GM19035 (cell line): Measurements from ENCODE around the gene CCDC14.
A peak's percentile ranks its signal among the peaks of the same experiment; 100 is the strongest.
"Not testable (repeated sequence)": the region's sequence is repeated elsewhere in the genome, so short reads cannot be mapped to it uniquely, and the experiment has no call there.

Experiments
- ATAC-seq: cut with Tn5 transposase; IDR thresholded peaks from one replicate; pipeline ENCODE4 v1.9.1; 2021; ENCODE audit not compliant: unreplicated experiment

CCDC14 gene, protein sequence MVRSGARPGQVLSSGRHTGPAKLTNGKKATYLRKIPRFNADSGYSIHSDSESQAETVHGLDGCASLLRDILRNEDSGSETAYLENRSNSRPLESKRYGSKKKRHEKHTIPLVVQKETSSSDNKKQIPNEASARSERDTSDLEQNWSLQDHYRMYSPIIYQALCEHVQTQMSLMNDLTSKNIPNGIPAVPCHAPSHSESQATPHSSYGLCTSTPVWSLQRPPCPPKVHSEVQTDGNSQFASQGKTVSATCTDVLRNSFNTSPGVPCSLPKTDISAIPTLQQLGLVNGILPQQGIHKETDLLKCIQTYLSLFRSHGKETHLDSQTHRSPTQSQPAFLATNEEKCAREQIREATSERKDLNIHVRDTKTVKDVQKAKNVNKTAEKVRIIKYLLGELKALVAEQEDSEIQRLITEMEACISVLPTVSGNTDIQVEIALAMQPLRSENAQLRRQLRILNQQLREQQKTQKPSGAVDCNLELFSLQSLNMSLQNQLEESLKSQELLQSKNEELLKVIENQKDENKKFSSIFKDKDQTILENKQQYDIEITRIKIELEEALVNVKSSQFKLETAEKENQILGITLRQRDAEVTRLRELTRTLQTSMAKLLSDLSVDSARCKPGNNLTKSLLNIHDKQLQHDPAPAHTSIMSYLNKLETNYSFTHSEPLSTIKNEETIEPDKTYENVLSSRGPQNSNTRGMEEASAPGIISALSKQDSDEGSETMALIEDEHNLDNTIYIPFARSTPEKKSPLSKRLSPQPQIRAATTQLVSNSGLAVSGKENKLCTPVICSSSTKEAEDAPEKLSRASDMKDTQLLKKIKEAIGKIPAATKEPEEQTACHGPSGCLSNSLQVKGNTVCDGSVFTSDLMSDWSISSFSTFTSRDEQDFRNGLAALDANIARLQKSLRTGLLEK

DNA sequence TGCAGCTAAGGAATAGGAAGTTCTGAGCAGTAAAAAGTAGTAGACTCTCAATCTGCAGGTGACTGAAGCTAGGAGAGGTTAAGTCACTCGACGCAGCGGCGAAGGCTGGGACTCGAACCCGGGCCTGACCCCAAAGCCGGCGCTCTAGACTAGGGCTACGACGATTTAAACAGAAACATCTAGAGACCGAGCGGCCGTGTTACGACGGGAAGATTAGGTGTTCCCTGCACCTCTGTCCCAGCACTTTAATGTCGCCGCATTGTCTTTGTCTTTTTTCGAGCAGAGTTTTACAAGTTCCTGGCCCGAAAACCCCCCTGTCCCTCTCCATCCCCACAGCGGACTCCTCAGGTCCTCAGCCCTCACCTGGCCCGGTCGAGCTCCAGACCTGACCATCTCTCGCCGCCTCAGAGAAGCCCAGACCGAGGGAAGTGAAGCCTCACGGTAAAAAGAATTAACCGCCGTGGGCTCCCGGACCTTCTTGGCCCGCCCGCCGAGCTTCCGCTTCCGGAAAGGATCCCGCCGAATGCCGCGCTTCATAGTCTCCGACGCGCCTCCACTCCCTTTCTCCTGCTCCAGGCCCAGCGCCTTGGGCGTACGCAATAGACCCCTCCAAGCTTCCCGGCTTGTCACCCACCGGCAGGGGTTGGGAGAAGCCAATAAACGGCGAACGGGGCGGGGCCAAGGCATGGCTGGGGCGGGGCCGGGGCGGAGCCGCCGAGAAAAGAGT lies at the start of gene CCDC14:
CCDC14 (minus strand) TSS at position 449 of the 727 bp plus-strand sequence; CDS start at position 393, 56 bp downstream.
- ATAC-seq, result peak; percentile 74

- not testable (repeated sequence) for ATAC-seq
These were observed 47.3 kb upstream of the CCDC14 start for GRCh38 chr3:124008321-124008720.

DNA sequence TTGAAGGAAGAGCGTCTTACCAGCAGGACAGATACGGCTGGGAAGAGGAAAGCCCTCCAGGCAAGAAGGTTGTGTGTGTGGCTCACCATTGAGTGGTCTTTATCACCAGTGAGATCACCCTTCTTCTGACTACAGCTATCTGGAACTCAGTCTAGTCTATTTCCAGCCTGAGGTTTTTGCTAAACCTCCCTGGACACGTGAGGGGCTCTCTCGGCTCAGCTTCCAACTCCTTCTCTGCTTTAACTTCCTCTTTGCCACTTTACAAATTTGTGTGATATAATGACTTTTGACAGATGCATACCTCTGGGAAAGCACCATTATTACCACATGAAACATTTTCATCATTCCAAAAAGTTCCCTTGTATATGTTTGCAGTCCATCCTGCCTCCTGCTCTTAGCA lies 46.2 kb upstream of the CCDC14 start:
- ATAC-seq, result no peak

DNA sequence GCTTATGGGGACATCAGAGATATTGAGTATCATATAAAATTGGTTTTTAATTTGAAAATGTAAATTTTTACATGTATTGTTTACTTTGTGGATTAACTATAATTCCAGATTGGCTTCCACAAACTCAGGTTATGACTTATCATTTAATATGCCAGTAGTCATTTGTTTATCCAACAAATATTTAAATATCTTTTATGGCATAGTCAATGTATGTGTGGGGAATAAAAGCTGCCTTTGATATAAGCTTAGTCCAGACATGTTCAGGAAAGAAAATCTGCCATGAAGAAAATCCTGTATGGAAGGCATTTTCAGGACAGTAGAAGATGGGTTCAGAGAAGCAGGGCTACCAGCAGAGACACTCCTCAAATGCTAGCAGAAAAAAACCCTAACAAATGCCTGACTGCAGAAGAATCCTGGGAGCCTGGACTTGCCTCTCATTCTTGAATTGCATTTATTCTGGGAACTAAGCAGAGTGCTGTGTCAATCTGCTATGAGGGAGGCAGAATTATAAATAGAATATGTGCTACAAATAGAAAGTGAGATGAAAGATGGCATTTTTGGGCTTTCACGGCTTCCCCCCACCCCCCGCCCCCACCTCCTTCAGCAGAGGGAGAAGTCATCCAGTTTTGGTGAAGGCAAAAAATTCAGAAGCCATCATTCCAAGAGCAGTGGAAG lies 41.5 kb upstream of the CCDC14 start:
- ATAC-seq, result not testable (repeated sequence)

- not testable (repeated sequence) for ATAC-seq
These were observed 40.3 kb upstream of the CCDC14 start for GRCh38 chr3:124001366-124001765.

DNA sequence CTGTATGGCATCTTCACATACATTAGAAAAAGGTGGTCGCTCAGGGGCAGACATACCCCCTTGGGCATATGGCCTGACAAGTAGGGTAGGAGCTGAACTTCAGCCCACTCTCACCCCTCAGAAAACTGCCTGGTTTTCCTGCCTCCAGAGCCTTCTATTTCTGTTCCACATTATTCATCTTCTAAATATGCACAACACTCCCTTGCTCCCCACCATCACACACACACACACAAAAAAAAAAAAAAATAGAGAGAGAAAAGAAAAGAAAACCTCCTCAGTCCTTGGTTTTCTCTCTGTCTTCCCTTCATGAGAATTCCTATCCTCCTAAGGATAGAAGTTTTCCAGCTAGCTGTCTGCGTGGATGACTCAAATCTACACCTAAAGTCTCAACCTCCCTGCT lies 36.5 kb upstream of the CCDC14 start:
- no peak for ATAC-seq

GRCh38 chr3:123993818-123994217 lies 32.8 kb upstream of the CCDC14 start:
- ATAC-seq, result no peak

DNA sequence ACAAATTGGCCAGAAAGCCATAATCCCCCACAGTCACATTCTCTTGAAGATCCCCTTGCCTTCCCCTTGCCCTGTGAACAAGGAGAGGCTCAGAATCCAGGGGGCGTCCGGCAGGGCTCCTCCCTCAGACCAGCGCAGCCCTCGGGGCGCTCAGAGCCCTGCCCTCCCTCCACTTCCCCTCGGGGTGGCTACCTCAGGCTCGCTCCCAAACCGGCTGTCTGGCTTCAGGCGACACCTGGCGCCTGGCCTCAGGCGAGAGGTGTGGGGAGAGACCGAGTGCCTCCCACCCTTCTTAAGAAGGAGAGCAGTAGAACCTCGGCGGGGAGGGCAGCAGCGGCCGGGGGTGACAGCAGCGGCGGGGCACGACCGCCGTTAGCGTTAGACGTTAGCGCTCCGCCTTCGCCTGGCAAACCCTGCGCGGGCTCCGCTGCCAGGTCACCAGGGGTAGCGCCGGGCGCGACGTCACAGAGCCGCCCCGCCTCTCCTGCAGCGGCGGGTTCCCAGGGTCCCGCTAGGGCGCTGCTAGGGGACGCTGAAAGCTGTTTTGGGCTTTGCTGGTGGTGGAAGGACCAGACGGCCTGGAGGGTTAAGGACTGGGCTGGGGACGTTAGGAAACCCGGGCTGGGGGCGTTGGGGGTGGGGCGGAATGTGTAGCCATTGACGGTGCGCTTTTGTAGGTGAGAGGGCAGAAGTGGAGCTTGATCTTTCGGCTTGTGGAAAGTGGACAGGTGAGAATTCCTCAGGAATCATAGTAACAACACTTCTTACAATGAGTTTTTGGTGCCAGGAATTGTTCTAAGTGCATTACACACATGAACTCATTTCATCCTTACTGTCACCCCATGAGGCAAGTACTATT lies 30.9 kb upstream of the CCDC14 start, which contains the start of gene ROPN1:
ROPN1 (minus strand) TSS at position 395 of the 859 bp plus-strand sequence. CDS start 11,643 bp downstream, outside the sequence.
- not testable (repeated sequence) for ATAC-seq

- ATAC-seq, result no peak
These were observed 25.4 kb upstream of the CCDC14 start for GRCh38 chr3:123986427-123986826.

DNA sequence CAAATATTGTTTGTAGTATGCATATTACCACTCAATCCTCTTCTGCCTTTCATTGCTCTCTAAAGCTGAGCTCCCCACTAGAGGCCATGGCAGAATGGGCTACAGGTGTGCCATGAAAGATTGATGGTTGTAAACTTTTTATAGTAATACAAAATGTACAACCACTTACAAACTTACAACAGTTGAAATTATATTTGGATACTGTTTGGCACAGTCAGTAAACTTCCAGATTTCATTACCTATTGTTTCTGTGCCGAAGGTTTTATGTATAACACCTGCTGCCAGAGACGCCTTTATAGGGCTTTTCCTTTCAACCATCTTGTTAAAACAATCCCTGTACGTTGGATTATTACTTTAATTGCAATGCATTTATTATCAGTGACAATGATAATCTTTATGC lies 23.9 kb upstream of the CCDC14 start:
- ATAC-seq, result no peak

DNA sequence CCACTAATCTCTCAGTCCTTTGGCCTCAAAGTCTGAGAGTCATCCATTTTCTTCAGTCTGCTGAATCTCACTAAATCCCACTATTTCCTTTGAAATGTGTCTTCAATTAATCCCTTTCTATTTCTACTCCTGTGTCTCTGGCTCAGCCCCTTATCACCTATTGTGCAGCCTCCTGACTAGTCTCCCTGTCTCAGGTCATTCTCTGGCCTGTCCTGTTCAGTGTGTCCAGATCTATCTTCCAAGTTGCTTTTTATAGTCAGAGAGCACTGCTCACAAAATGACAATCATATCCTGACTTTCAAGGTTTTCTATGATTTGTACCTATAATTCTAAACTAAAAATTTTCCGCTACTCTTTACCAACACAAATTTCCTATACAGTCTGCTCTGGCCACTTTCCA lies 23.3 kb upstream of the CCDC14 start:
- no peak for ATAC-seq

GRCh38 chr3:123981317-123981716 lies 20.3 kb upstream of the CCDC14 start:
- ATAC-seq, result not testable (repeated sequence)

DNA sequence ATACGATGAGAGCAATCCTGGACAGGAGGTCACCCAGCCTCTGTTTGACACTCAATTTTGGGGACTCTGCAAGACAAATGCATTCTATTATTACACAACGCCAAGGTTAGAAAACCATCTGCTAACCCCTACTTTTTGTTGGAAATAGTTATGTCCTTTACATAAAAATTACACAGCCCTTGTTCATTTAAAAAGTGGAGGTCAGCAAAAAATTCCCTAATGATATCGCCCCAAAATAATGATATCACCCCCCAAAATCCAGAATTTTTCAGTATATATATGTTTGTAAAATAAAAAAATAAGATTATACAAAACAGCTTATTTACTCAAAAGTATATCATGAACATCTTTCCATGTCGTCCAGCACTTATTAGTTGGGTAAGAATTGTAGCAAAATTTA lies 19.5 kb upstream of the CCDC14 start:
- no peak for ATAC-seq

GRCh38 chr3:123979525-123980501 lies 18.8 kb upstream of the CCDC14 start:
- ATAC-seq, result not testable (repeated sequence)

DNA sequence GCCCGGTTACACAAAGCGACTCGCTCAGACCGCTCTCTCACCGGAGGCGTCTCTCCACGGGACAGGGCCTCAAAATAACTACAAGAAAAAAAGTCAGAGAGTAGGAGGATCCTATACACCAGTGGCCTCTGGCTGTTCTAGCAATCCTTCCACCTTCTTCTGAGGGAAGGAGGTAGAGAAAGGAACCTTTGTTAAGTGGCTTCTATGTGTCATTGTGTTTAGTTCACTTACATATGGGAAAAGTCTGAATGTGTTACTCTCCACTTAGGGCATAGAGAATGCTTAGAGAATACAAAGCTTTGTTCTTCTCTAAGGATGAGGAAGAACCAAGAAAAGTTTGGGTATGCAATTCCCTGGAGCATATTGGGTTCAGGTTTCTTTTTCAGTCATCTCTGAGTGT lies 15.9 kb upstream of the CCDC14 start:
- not testable (repeated sequence) for ATAC-seq

- not testable (repeated sequence) for ATAC-seq
These were observed 15.3 kb upstream of the CCDC14 start for GRCh38 chr3:123976181-123976898.

DNA sequence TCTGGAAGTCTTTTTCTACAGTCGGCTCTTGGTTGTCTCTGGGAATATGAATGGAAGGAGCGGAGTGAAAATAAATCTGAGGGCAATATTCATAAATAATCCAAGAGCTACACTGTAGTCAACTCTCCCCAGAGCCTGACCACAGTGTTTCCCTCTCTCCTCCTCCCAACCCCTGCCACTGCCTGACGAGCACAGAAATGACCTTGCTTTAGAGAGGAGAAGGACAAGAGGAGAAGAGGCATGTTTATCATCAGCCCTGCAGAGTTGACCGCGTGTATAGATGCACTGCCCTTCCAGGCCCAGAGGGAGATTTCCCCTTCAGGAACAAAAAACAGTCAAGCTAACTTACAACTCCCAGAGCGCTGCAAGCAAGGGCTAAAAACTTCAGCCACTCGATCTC lies 14.0 kb upstream of the CCDC14 start:
- ATAC-seq, result not testable (repeated sequence)

DNA sequence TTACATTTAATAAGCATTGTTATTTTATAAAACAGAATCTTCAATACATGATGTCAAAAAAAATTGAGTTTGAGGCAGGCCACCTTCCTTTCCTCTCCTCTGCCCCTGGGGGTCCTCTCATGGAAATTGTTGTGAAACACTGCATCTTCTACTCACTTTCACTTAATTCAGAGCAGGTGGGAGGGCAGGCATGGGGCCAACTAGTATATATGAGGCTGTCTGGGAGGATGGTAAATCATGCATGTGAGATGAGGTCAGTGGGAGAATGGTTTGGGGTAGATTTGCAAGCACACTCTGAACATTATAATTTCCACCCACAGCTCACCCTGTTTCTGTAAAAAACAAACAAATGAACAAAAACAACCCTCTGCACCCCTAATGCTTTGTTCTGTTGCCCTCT lies 10.4 kb upstream of the CCDC14 start:
- no peak for ATAC-seq
